RWPE2 (cell line): ENCODE data around the gene DZIP3.

Experiments
- ATAC-seq: fragments of 200-7000 bp; cut with Tn5 transposase; 3 replicates; pipeline ENCODE4 v1.9.1; 2021; ENCODE audit warnings: low read depth
- DNase-seq: peaks from one replicate; pipeline ENCODE4 v3.0.0-alpha.2; 2020; ENCODE audit warnings: low spot score
- H3K27ac ChIP-seq: fragments of 450-650 bp; 2 replicates; pipeline ENCODE4 v1.5.1; 2017; ENCODE audit warnings: mild to moderate bottlenecking; ENCODE audit not compliant: poor library complexity, severe bottlenecking
- H3K27me3 ChIP-seq: fragments of 250-450 bp; sonication (Bioruptor Pico); 2 replicates; pipeline ENCODE4 v1.5.1; 2021; ENCODE audit warnings: mild to moderate bottlenecking, moderate library complexity; ENCODE audit not compliant: insufficient read depth, poor library complexity, severe bottlenecking
- H3K36me3 ChIP-seq: fragments of 250-450 bp; sonication (Bioruptor Pico); 2 replicates; pipeline ENCODE4 v1.5.1; 2020; ENCODE audit warnings: low read depth, mild to moderate bottlenecking, moderate library complexity
- H3K4me1 ChIP-seq: fragments of 250-450 bp; sonication (Bioruptor Pico); 2 replicates; pipeline ENCODE4 v1.5.1; 2021; ENCODE audit warnings: mild to moderate bottlenecking, moderate library complexity; ENCODE audit not compliant: insufficient read depth, poor library complexity, severe bottlenecking
- H3K4me3 ChIP-seq: fragments of 250-450 bp; sonication (Bioruptor Pico); 2 replicates; pipeline ENCODE4 v1.5.1; 2021; ENCODE audit warnings: mild to moderate bottlenecking, moderate library complexity; ENCODE audit not compliant: severe bottlenecking
- H3K9me3 ChIP-seq: fragments of 250-450 bp; sonication (Bioruptor Pico); 2 replicates; pipeline ENCODE4 v1.5.1; 2021; ENCODE audit warnings: mild to moderate bottlenecking, moderate library complexity; ENCODE audit not compliant: severe bottlenecking
- TF ChIP-seq, protein P1 (sequence below): fragments of 450-650 bp; IDR thresholded peaks from one replicate; pipeline ENCODE4 v1.5.1; 2017; ENCODE audit warnings: mild to moderate bottlenecking, moderate library complexity; ENCODE audit not compliant: poor library complexity, severe bottlenecking

DZIP3 gene

DNA sequence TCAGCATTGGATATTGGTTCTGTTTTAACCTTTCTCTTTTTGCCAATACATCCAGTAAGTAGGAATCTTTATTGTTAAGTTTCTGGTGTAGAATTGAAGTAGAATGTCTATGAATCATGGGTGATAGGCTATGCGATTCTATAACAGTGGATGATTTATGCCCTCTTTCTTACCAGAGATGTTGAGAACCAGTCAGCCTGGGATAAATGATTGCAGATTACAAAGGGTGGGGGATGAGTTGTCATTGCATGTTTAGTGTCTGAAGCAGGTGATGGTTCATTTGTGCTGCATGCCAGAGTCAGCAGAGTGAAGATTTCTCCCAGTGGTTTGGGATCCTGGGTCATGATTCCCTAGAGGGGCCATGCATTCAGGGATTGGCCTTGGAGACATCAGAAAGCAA is 153.4 kb downstream of the DZIP3 start:
- no peak for ATAC-seq
- Histone ChIP-seq H3K27ac (no peak overlapping the region), H3K36me3 (no peaks in the 10 kb centered on the region), H3K4me1 (no peaks in the 10 kb centered on the region), H3K4me3 (no peak overlapping the region), H3K9me3 (no peaks in the 10 kb centered on the region), H3K27me3 (no peaks in the 10 kb centered on the region)
- TF ChIP-seq, protein P1, sequence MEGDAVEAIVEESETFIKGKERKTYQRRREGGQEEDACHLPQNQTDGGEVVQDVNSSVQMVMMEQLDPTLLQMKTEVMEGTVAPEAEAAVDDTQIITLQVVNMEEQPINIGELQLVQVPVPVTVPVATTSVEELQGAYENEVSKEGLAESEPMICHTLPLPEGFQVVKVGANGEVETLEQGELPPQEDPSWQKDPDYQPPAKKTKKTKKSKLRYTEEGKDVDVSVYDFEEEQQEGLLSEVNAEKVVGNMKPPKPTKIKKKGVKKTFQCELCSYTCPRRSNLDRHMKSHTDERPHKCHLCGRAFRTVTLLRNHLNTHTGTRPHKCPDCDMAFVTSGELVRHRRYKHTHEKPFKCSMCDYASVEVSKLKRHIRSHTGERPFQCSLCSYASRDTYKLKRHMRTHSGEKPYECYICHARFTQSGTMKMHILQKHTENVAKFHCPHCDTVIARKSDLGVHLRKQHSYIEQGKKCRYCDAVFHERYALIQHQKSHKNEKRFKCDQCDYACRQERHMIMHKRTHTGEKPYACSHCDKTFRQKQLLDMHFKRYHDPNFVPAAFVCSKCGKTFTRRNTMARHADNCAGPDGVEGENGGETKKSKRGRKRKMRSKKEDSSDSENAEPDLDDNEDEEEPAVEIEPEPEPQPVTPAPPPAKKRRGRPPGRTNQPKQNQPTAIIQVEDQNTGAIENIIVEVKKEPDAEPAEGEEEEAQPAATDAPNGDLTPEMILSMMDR: no peak
- DNase-seq: no peak
